Gastrocnemius medialis (tissue), 4 donors: ENCODE data around the gene LMTK2. TPM values are rescaled to one million over a fixed set of nuclear protein-coding genes. Genes with fewer than 3 reads are reported as not detected.
"Not testable (repeated sequence)": the region's sequence is repeated elsewhere in the genome, so short reads cannot be mapped to it uniquely, and the experiment has no call there.

Experiments
- ATAC-seq, 2 donors: fragments of 150-250 bp; one replicate each; pipeline ENCODE4 v1.9.1; 2016
- DNase-seq, 2 donors: peaks; one replicate each; pipeline ENCODE4 v3.0.0-alpha.2; 2019
- H3K27ac ChIP-seq, 4 donors: fragments of 200-600 bp; sonication (generic); 1 replicate in 1 of 4; 2 replicates in 3 of 4; pipeline ENCODE4 v1.5.1; 2016 to 2018; ENCODE audit warnings: mild to moderate bottlenecking in 2 of 4, moderate library complexity in 1 of 4
- H3K27me3 ChIP-seq, 3 donors: fragments of 200-600 bp; sonication (generic) in 2 of 3; 1 replicate in 1 of 3; 2 replicates in 2 of 3; pipeline versions ENCODE4 v1.5.1 to v1.6.0; 2016 to 2019; ENCODE audit warnings: mild to moderate bottlenecking in 1 of 3, moderate library complexity in 1 of 3
- H3K36me3 ChIP-seq, 2 donors: fragments of 200-600 bp; sonication (generic) in 1 of 2; one replicate each; pipeline ENCODE4 v1.5.1; 2017 to 2018
- H3K4me1 ChIP-seq, 2 donors: fragments of 200-600 bp; sonication (generic) in 1 of 2; one replicate each; pipeline ENCODE4 v1.5.1; 2016 to 2017; ENCODE audit warnings: mild to moderate bottlenecking in 2 of 2
- H3K4me3 ChIP-seq, 4 donors: fragments of 200-600 bp; sonication (generic) in 3 of 4; 1 replicate in 1 of 4; 2 replicates in 3 of 4; pipeline ENCODE4 v1.5.1; 2016 to 2019; ENCODE audit warnings: mild to moderate bottlenecking in 2 of 4
- H3K9me3 ChIP-seq, 3 donors: fragments of 200-600 bp; sonication (generic) in 2 of 3; 1 replicate in 1 of 3; 2 replicates in 2 of 3; pipeline ENCODE4 v1.5.1; 2016 to 2019
- POLR2A ChIP-seq, 2 donors: fragments of 450-650 bp; IDR thresholded peaks; one replicate each; pipeline ENCODE4 v1.6.1; 2017; ENCODE audit warnings: antibody characterized with exemption in 2 of 2, mild to moderate bottlenecking in 2 of 2, moderate library complexity in 2 of 2
- in situ Hi-C, 4 donors: fragments of 200-750 bp; cut with MboI; loops; one replicate each; pipeline versions ENCODE4 v1.15.0 to v1.8.0; 2017; ENCODE audit warnings: low sequenced_read_pairs in 4 of 4
- intact Hi-C: fragments of 100-400 bp; cut with DNase I; formaldehyde crosslinking; loops from one replicate; pipeline ENCODE4 v1.15.1; 2023; ENCODE audit warnings: low total_unique reads
- total RNA-seq, 4 donors: library from RNA; depleted of rRNA; stranded (reverse); fragments of >200 nt; gene quantifications; one replicate each; pipeline versions ENCODE4 v1.1.0 to v1.2.3, GENCODE V29; 2016
- TF ChIP-seq, protein P1 (sequence below), 5 experiments: fragments of 450-650 bp in 3 of 5; fragments of 200-600 bp in 2 of 5; sonication (generic) in 2 of 5; IDR thresholded peaks in 4 of 5; conservative IDR thresholded peaks in 1 of 5; 1 replicate in 4 of 5; 2 replicates in 1 of 5; pipeline ENCODE4 v1.5.1; 2016 to 2019; ENCODE audit warnings: antibody characterized with exemption in 5 of 5, mild to moderate bottlenecking in 3 of 5, moderate library complexity in 3 of 5

The LMTK2 gene
- total RNA-seq, 4 donors from 2014 or later, result 10.8 to 44.2 (median 17.7) TPM

DNA sequence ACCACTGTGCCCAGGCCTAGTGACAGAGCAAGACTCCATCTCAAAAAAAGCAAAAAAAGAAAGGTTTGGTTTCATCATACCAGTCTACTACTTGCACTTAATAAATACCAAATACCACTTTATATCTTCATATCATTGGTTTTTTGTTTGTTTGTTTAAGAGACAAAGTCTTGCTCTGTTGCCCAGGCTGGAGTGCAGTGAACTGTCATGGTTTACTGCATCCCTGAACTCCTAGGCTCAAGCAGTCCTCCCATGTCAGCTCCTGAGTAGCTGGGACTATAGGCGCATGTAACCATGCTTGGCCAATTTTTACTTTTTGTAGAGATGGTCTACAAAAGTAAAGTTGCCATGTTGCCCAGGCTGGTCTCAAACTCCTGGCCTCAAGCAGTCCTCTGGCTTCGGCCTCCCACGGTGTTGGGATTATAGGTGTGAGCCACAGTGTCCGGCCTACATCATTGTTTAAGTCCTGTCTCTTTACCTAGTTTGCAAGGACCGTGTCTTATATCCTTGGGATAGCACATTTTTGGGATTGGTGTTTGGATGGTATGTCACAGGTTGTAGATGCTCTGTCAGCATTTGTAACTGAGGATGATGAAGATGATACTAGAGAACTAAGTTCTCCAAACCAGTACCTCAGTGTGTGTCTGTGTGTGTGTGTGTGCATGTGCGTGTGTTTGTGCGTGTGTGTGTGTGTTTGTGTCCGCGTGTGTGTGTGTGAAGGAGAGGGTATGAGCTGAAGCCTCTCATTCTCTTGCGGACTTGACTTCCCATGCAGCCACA is 9.3 kb downstream of the LMTK2 start:
- no peak for TF ChIP-seq POLR2A (IDR thresholded peaks at IDR 0.05)
- TF ChIP-seq, protein P1, sequence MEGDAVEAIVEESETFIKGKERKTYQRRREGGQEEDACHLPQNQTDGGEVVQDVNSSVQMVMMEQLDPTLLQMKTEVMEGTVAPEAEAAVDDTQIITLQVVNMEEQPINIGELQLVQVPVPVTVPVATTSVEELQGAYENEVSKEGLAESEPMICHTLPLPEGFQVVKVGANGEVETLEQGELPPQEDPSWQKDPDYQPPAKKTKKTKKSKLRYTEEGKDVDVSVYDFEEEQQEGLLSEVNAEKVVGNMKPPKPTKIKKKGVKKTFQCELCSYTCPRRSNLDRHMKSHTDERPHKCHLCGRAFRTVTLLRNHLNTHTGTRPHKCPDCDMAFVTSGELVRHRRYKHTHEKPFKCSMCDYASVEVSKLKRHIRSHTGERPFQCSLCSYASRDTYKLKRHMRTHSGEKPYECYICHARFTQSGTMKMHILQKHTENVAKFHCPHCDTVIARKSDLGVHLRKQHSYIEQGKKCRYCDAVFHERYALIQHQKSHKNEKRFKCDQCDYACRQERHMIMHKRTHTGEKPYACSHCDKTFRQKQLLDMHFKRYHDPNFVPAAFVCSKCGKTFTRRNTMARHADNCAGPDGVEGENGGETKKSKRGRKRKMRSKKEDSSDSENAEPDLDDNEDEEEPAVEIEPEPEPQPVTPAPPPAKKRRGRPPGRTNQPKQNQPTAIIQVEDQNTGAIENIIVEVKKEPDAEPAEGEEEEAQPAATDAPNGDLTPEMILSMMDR (IDR thresholded peaks at IDR 0.05 in 4 of 5, conservative IDR thresholded peaks at IDR 0.05 in 1 of 5), result no peak
- DNase-seq, result no peak
- H3K27ac ChIP-seq, result no peak overlapping the region
- no peaks in the 10 kb centered on the region for H3K9me3 ChIP-seq
- H3K4me3 ChIP-seq, result no peak overlapping the region
- no peaks in the 10 kb centered on the region for H3K36me3 ChIP-seq
- in situ Hi-C loops (loop anchor here in 2 of 4 donors (25.0 kb wide), 2 partner anchors 121 to 146 kb away; partner anchors contain the start of gene TECPR1 (in 1 of the 2)), intact Hi-C loops (no loop called here)
- H3K4me1 ChIP-seq, result peaks cover 11 to 13% of the 10 kb centered on the region in 2 donors
- no peaks in the 10 kb centered on the region for H3K27me3 ChIP-seq
- ATAC-seq, result no peak

DNA sequence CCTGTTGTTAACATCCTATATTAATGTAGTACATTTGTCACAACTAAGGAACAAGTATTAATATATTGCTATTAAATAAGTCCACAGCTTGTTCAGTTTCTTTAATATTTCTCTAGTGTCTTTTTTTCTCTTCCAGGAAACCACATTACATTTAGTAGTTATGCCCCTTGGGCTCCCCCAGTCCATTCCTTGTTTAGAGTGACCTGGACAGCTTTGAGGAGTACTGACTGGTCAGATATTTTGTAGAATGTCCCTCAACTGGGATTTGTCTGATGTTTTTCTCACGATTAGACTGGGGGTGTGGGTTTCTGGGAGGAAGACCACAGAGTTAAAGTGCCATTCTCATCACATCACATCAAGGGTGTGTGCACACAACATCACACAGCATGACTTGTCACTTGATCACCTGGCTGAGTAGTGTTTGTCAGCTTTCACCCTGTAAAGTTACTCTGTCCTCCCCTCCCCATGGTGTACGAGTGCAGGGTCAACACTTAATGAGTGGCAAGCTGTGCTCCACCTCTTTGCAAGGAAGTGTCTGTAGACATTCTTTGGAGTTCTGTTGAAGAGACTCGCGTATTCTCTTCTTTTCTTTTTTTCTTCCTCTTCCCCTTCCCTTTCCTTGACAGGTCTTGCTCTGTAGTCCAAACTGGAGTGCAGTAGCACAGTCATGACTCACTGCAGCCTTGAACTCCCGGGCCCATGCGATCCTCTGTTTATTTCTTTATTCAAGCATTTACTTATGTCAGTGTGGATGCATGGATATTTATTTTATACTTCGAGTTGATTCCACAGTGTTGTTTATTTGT is 10.2 kb downstream of the LMTK2 start:
- DNase-seq (no peak), ATAC-seq (no peak)
- no peaks in the 10 kb centered on the region for H3K9me3 ChIP-seq
- no peaks in the 10 kb centered on the region for H3K36me3 ChIP-seq
- TF ChIP-seq, protein P1 (IDR thresholded peaks at IDR 0.05 in 4 of 5, conservative IDR thresholded peaks at IDR 0.05 in 1 of 5), result no peak
- TF ChIP-seq POLR2A (IDR thresholded peaks at IDR 0.05), result no peak
- no peaks in the 10 kb centered on the region for H3K27me3 ChIP-seq
- H3K27ac ChIP-seq, result no peak overlapping the region
- H3K4me1 ChIP-seq, result peaks cover 6 to 9% of the 10 kb centered on the region in 2 donors
- no peak overlapping the region for H3K4me3 ChIP-seq
- in situ Hi-C loops (loop anchor here in 2 of 4 donors (25.0 kb wide), 2 partner anchors 120 to 145 kb away; partner anchors contain the start of gene TECPR1 (in 1 of the 2)), intact Hi-C loops (no loop called here)

DNA sequence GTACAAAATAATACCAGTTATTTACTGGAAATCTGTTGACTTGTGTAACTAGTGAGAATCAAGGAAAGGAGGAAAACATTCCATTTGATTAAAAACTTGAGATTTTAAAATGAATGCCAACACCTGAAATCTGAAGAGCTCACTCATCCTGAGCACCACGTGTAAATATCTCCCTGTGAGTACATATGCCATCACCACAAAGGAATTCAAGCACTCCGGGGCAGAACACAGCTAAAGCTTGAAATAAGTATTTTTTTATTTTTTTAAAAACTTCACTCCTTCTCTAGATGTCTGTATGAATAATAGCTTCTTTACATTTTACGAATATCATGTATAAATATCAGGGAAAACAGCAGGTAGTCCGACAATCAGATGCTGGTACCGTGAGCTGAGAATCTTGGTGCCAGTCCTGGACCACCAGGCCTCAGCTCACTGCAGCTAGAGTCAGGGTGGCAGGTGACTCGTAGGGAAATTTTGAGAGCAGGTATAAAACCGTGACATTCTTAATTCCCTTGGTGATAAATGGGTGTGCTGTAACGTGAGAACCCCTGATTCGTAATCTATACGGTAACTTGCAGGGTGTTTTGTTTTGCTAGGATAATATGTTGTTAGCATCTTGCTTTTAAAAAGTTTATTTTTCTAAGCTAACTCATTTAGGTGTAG is 12.7 kb downstream of the LMTK2 start:
- no peaks in the 10 kb centered on the region for H3K9me3 ChIP-seq
- H3K4me1 ChIP-seq, result peaks cover 9 to 12% of the 10 kb centered on the region in 2 donors
- in situ Hi-C loops, result loop anchor here in 2 of 4 donors (25.0 kb wide), 2 partner anchors 118 to 143 kb away; partner anchors contain the start of gene TECPR1 (in 1 of the 2)
- no peak overlapping the region for H3K4me3 ChIP-seq
- no peaks in the 10 kb centered on the region for H3K27me3 ChIP-seq
- no peak overlapping the region for H3K27ac ChIP-seq
- intact Hi-C loops, result no loop called here
- no peak for ATAC-seq
- no peak for TF ChIP-seq POLR2A (IDR thresholded peaks at IDR 0.05)
- TF ChIP-seq, protein P1 (IDR thresholded peaks at IDR 0.05 in 4 of 5, conservative IDR thresholded peaks at IDR 0.05 in 1 of 5), result no peak
- no peak for DNase-seq
- no peaks in the 10 kb centered on the region for H3K36me3 ChIP-seq

DNA sequence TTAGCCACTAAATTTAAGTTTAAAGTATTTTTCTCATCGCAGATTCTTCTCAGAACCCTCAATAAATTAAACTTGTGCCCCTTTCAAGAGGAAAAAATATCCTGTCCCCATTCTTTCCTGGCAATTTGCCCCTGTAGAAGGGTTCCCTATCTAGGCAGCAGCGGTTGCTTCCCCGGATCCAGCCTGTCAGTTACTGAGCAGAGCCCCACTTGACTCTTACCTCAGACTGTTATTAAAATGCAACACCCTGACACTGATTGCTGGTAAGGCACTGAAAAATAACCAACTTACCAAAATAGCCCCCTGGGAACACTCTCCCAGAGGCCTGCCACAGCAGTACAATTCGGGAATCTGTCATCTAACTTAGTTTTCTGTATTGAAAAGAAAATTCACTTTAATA is 13.9 kb downstream of the LMTK2 start:
- intact Hi-C loops, result no loop called here
- in situ Hi-C loops, result loop anchor here in 2 of 4 donors (25.0 kb wide), 2 partner anchors 117 to 142 kb away; partner anchors contain the start of gene TECPR1 (in 1 of the 2)
- no peak for TF ChIP-seq POLR2A (IDR thresholded peaks at IDR 0.05)
- TF ChIP-seq, protein P1 (IDR thresholded peaks at IDR 0.05 in 4 of 5, conservative IDR thresholded peaks at IDR 0.05 in 1 of 5), result no peak
- Histone ChIP-seq H3K36me3 (no peaks in the 10 kb centered on the region), H3K27me3 (no peaks in the 10 kb centered on the region), H3K9me3 (no peaks in the 10 kb centered on the region), H3K4me3 (no peak overlapping the region), H3K4me1 (peaks cover 9 to 13% of the 10 kb centered on the region in 2 donors), H3K27ac (no peak overlapping the region)
- DNase-seq (no peak), ATAC-seq (no peak)

DNA sequence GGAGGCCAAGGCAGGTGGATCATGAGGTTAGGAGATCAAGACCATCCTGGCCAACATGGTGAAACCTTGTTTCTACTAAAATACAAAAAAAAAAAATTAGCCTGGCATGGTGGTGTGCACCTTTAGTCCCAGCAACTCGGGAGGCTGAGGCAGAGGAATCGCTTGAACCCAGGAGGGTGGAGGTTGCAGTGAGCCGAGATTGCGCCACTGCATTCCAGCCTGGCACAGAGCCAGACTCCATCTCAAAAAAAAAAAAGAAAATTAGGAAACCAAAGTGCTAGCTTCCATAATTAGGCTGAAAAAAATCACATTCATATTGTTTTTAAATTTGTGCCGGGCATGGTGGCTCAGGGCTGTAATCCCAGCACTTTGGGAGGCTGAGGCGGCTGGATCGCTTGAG is 14.7 kb downstream of the LMTK2 start:
- in situ Hi-C loops, result loop anchor here in 2 of 4 donors (25.0 kb wide), 2 partner anchors 116 to 141 kb away; partner anchors contain the start of gene TECPR1 (in 1 of the 2)
- H3K36me3 ChIP-seq, H3K27ac ChIP-seq, H3K27me3 ChIP-seq, H3K4me3 ChIP-seq, intact Hi-C loops, H3K9me3 ChIP-seq, ATAC-seq, DNase-seq: not testable (repeated sequence)
- peaks cover 16 to 20% of the 10 kb centered on the region in 2 donors for H3K4me1 ChIP-seq
